Endothelial cell of umbilical vein (primary cell): ENCODE data around the gene NUBPL. TPM values are rescaled to one million over a fixed set of nuclear protein-coding genes. Genes with fewer than 3 reads are reported as not detected.

Source experiments
- BruUV-seq: library from RNA; stranded (reverse); fragments of 400-500 nt; replicated peaks from 2 replicates; lab custom pipeline; 2021; lab: Mats Ljungman, UMichigan
- CTCF ChIA-PET: fragments of 300-600, 350-600 bp; sonication (Branson Sonifier 250); formaldehyde crosslinking; loops from one replicate; lab custom pipeline; 2021; ENCODE audit warnings: antibody characterized with exemption, inconsistent platforms; lab: Charles Lee
- POLR2A ChIA-PET: fragments of 300-600, 350-600 bp; sonication (Branson Sonifier 250); formaldehyde crosslinking; loops from one replicate; lab custom pipeline; 2021; ENCODE audit warnings: antibody characterized with exemption, inconsistent platforms; lab: Charles Lee
- DNase-seq: peaks from one replicate; pipeline ENCODE4 v3.0.0-alpha.2; 2011; ENCODE audit warnings: low read depth, low spot score
- FAIRE-seq: peaks from 2 replicates; lab custom pipeline; 2011; peaks lifted over from hg19 to GRCh38; lab: Jason Lieb, UNC
- H2AFZ ChIP-seq: 2 replicates; pipeline ENCODE4 v1.6.0; 2012; ENCODE audit warnings: low read depth, low read length, control low read depth, inconsistent platforms
- H3K27ac ChIP-seq: 2 replicates; pipeline ENCODE4 v1.5.1; 2011; ENCODE audit warnings: low read depth, mild to moderate bottlenecking, control low read depth, low read length, moderate library complexity; ENCODE audit not compliant: insufficient read depth
- H3K27me3 ChIP-seq, 2 experiments: 2 replicates each; pipeline versions ENCODE4 v1.6.0 to v1.6.1; 2011; ENCODE audit warnings: low read length in 2 of 2, mixed read lengths in 1 of 2; ENCODE audit not compliant: control insufficient read depth in 2 of 2, insufficient read depth in 2 of 2
- H3K36me3 ChIP-seq, 2 experiments: 2 replicates in 1 of 2; 3 replicates in 1 of 2; pipeline ENCODE4 v1.5.1; 2011; ENCODE audit warnings: low read length in 2 of 2, mild to moderate bottlenecking in 1 of 2, moderate library complexity in 1 of 2; ENCODE audit not compliant: control insufficient read depth in 2 of 2, insufficient read depth in 2 of 2; ENCODE audit errors: extremely low read depth in 1 of 2
- H3K4me1 ChIP-seq: 3 replicates; pipeline ENCODE4 v1.5.1; 2011; ENCODE audit warnings: mild to moderate bottlenecking, low read length; ENCODE audit not compliant: control insufficient read depth, insufficient read depth; ENCODE audit errors: extremely low read depth
- H3K4me2 ChIP-seq: 2 replicates; pipeline ENCODE4 v1.6.1; 2011; ENCODE audit warnings: low read length, control low read depth, mixed read lengths; ENCODE audit not compliant: insufficient read depth
- H3K4me3 ChIP-seq, 3 experiments: fragments of 200-600 bp in 1 of 3; sonication (generic), shearing (Covaris generic) in 1 of 3; replicated peaks in 1 of 3; 2 replicates each; pipeline ENCODE4 v1.5.1; 2011 to 2016; ENCODE audit warnings: control low read depth in 3 of 3, low read length in 3 of 3, mild to moderate bottlenecking in 2 of 3, inconsistent platforms in 1 of 3, low read depth in 1 of 3, moderate library complexity in 1 of 3; ENCODE audit not compliant: insufficient read depth in 1 of 3
- H3K79me2 ChIP-seq: 2 replicates; pipeline ENCODE4 v1.6.0; 2012; ENCODE audit warnings: low read length, inconsistent platforms; ENCODE audit not compliant: control insufficient read depth, insufficient read depth
- H3K9ac ChIP-seq: replicated peaks from 2 replicates; pipeline ENCODE3; 2011; ENCODE audit warnings: low read length, control low read depth; ENCODE audit not compliant: insufficient read depth; ENCODE audit errors: extremely low read depth
- H3K9me1 ChIP-seq: replicated peaks from 3 replicates; pipeline ENCODE4 v1.6.0; 2011; ENCODE audit warnings: mild to moderate bottlenecking, low read length; ENCODE audit not compliant: control insufficient read depth, insufficient read depth; ENCODE audit errors: extremely low read depth
- H3K9me3 ChIP-seq: replicated peaks from 2 replicates; pipeline ENCODE4 v1.5.1; 2012; ENCODE audit warnings: low read length, inconsistent platforms; ENCODE audit not compliant: control insufficient read depth, insufficient read depth
- H4K20me1 ChIP-seq: replicated peaks from 2 replicates; pipeline ENCODE3; 2011; ENCODE audit warnings: mild to moderate bottlenecking, low read length; ENCODE audit not compliant: control insufficient read depth, insufficient read depth; ENCODE audit errors: extremely low read depth
- EZH2 ChIP-seq: IDR thresholded peaks from 2 replicates; pipeline ENCODE4 v1.6.1; 2012; ENCODE audit warnings: borderline replicate concordance, low read depth, mild to moderate bottlenecking, moderate library complexity, low read length, inconsistent platforms; ENCODE audit not compliant: severe bottlenecking
- FOS ChIP-seq: IDR thresholded peaks from 2 replicates; pipeline ENCODE4 v1.6.1; 2011; ENCODE audit warnings: mild to moderate bottlenecking, low read length, moderate library complexity, borderline replicate concordance; ENCODE audit not compliant: insufficient read depth
- GATA2 ChIP-seq: IDR thresholded peaks from 2 replicates; pipeline ENCODE4 v1.7.0; 2011; ENCODE audit warnings: low read depth, mild to moderate bottlenecking, moderate library complexity, mixed read lengths, low read length; ENCODE audit not compliant: insufficient read length, insufficient read depth
- MAX ChIP-seq: IDR thresholded peaks from 2 replicates; pipeline ENCODE4 v1.6.1; 2011; ENCODE audit not compliant: insufficient read depth, insufficient read length
- MYC ChIP-seq: IDR thresholded peaks from one replicate; pipeline ENCODE4 v1.6.1; 2011; ENCODE audit warnings: mild to moderate bottlenecking, low read depth, low read length
- POLR2A ChIP-seq: IDR thresholded peaks from 2 replicates; pipeline ENCODE4 v1.6.1; 2012; ENCODE audit warnings: low read depth, mild to moderate bottlenecking, control low read depth, low read length
- POLR2AphosphoS5 ChIP-seq: IDR thresholded peaks from 2 replicates; pipeline ENCODE4 v1.6.1; 2012; ENCODE audit warnings: low read depth, mild to moderate bottlenecking, control low read depth, low read length, moderate library complexity; ENCODE audit not compliant: insufficient read depth
- dilution Hi-C: fragments of 300-500 bp; cut with MboI; formaldehyde crosslinking; loops from one replicate; pipeline ENCODE4 v1.15.0; 2019; ENCODE audit warnings: low sequenced_read_pairs; ENCODE audit not compliant: extremely low pct_ligation_motif_present
- intact Hi-C: fragments of 100-400 bp; cut with micrococcal nuclease; formaldehyde crosslinking; loops from one replicate; pipeline ENCODE4 v1.10.0; 2022
- polyA plus RNA-seq, 4 experiments: library from polyadenylated mRNA; depleted of rRNA in 3 of 4; stranded (reverse) in 3 of 4; unstranded in 1 of 4; fragments of >200 nt; gene quantifications; 2 replicates each; pipeline versions ENCODE4 v1.2.1 to v1.2.3, GENCODE V29; 2011 to 2012; ENCODE audit warnings: missing spikeins in 1 of 4
- total RNA-seq: library from RNA; stranded (reverse); gene quantifications from 2 replicates; pipeline ENCODE4 v1.2.3, GENCODE V29; 2021

The NUBPL gene
- total and polyA plus RNA-seq, 2 donors (not counting 3 experiments of a cell fraction or from before 2014, with no cell fraction given), result 2.1 to 12.3 TPM

- H2AFZ ChIP-seq, result peak overlapping the region; percentile 79
- peak; percentile 41 for DNase-seq
These were observed 282.3 kb downstream of the NUBPL start for GRCh38 chr14:31843361-31844091.

GRCh38 chr14:31854508-31855075, 293.4 kb downstream of the NUBPL start:
- no peaks in the 10 kb centered on the region for H3K4me1 ChIP-seq
- no TSS peak for BruUV-seq

More at GRCh38 chr14:31843361-31844091, 282.3 kb downstream of the NUBPL start:
- H3K27ac ChIP-seq, result no peak overlapping the region
- no peaks in the 10 kb centered on the region for H3K36me3 ChIP-seq
- dilution Hi-C loops (no loop called here), intact Hi-C loops (no loop called here)
- no TSS peak for BruUV-seq
- H3K9ac ChIP-seq, result no peak overlapping the region
- ChIA-PET POLR2A (no interaction called here), CTCF (interaction anchor here (1.0 to 1.5 kb wide), 2 partner anchors 8 to 12 kb away, joined by 3 read pairs; no protein-coding TSS in a partner anchor)
- FAIRE-seq, result peak; percentile 47
- no peaks in the 10 kb centered on the region for H3K27me3 ChIP-seq
- no peaks in the 10 kb centered on the region for H4K20me1 ChIP-seq
- H3K4me2 ChIP-seq, result no peak overlapping the region
- H3K9me1 ChIP-seq, result no peaks in the 10 kb centered on the region
- TF ChIP-seq POLR2AphosphoS5, result no peak
- TF ChIP-seq GATA2, result no peak
- no peak for TF ChIP-seq POLR2A
- no peak for TF ChIP-seq MYC
- TF ChIP-seq EZH2, result no peak
- H3K79me2 ChIP-seq, result no peaks in the 10 kb centered on the region
- H3K4me1 ChIP-seq, result peaks cover 2% of the 10 kb centered on the region
- H3K9me3 ChIP-seq, result no peaks in the 10 kb centered on the region
- no peak overlapping the region for H3K4me3 ChIP-seq

More at GRCh38 chr14:31854508-31855075, 293.4 kb downstream of the NUBPL start:
- POLR2A ChIA-PET, result no interaction called here
- intact Hi-C loops, result no loop called here
- H3K9me1 ChIP-seq, result no peaks in the 10 kb centered on the region
- no peak overlapping the region for H3K27ac ChIP-seq
- CTCF ChIA-PET, result interaction anchor here (1.4 kb wide), 1 partner anchor 344 kb away, joined by 3 read pairs; no protein-coding TSS in a partner anchor
- no peaks in the 10 kb centered on the region for H4K20me1 ChIP-seq
- DNase-seq (no peak), FAIRE-seq (no peak)
- H2AFZ ChIP-seq, result no peak overlapping the region
- no peak overlapping the region for H3K4me3 ChIP-seq
- dilution Hi-C loops, result no loop called here
- H3K36me3 ChIP-seq, result no peaks in the 10 kb centered on the region
- H3K4me2 ChIP-seq, result no peak overlapping the region
- H3K27me3 ChIP-seq, result no peaks in the 10 kb centered on the region
- TF ChIP-seq MAX (no peak), MYC (no peak), GATA2 (no peak), EZH2 (no peak), FOS (no peak)
- H3K9me3 ChIP-seq, result no peaks in the 10 kb centered on the region
- no peaks in the 10 kb centered on the region for H3K79me2 ChIP-seq
- no peak overlapping the region for H3K9ac ChIP-seq
